ENCODE data around the gene CRB3.
A peak's percentile ranks its signal among the peaks of the same experiment; 100 is the strongest.

DNA sequence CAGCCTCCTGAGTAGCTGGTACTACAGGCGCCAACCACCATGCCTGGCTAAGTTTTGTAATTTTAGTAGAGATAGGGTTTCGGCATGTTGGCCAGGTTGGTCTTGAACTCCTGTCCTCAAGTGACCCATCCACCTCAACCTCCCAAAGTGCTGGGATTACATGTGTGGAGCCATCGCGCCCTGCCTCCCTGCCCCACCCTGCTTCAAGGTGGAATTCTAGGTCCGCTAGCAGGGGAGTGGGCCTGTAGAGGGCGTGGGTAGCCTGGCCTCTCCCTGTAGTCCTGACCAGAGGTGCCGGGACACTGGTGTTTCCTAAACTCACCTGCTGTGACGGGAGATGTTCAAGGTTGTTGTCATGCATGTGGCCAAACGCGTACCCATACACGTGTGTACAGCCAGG, 30.9 kb upstream of the CRB3 start:
- no peak for TF ChIP-seq EZH2 (IDR thresholded peaks at IDR 0.05; ENCODE audit: low read depth, unreplicated experiment)
- TF ChIP-seq, protein P1, sequence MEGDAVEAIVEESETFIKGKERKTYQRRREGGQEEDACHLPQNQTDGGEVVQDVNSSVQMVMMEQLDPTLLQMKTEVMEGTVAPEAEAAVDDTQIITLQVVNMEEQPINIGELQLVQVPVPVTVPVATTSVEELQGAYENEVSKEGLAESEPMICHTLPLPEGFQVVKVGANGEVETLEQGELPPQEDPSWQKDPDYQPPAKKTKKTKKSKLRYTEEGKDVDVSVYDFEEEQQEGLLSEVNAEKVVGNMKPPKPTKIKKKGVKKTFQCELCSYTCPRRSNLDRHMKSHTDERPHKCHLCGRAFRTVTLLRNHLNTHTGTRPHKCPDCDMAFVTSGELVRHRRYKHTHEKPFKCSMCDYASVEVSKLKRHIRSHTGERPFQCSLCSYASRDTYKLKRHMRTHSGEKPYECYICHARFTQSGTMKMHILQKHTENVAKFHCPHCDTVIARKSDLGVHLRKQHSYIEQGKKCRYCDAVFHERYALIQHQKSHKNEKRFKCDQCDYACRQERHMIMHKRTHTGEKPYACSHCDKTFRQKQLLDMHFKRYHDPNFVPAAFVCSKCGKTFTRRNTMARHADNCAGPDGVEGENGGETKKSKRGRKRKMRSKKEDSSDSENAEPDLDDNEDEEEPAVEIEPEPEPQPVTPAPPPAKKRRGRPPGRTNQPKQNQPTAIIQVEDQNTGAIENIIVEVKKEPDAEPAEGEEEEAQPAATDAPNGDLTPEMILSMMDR (conservative IDR thresholded peaks at IDR 0.05; ENCODE audit: low read depth in 2 of 2) = peak; percentile 13 to 53; a peak in 2 of 4 replicates
- TF ChIP-seq POLR2AphosphoS5 (IDR thresholded peaks at IDR 0.05; ENCODE audit: low read depth) = no peak
- TF ChIP-seq STAT1 (IDR thresholded peaks at IDR 0.05; ENCODE audit: unreplicated experiment) = no peak
- TF ChIP-seq, protein P2, sequence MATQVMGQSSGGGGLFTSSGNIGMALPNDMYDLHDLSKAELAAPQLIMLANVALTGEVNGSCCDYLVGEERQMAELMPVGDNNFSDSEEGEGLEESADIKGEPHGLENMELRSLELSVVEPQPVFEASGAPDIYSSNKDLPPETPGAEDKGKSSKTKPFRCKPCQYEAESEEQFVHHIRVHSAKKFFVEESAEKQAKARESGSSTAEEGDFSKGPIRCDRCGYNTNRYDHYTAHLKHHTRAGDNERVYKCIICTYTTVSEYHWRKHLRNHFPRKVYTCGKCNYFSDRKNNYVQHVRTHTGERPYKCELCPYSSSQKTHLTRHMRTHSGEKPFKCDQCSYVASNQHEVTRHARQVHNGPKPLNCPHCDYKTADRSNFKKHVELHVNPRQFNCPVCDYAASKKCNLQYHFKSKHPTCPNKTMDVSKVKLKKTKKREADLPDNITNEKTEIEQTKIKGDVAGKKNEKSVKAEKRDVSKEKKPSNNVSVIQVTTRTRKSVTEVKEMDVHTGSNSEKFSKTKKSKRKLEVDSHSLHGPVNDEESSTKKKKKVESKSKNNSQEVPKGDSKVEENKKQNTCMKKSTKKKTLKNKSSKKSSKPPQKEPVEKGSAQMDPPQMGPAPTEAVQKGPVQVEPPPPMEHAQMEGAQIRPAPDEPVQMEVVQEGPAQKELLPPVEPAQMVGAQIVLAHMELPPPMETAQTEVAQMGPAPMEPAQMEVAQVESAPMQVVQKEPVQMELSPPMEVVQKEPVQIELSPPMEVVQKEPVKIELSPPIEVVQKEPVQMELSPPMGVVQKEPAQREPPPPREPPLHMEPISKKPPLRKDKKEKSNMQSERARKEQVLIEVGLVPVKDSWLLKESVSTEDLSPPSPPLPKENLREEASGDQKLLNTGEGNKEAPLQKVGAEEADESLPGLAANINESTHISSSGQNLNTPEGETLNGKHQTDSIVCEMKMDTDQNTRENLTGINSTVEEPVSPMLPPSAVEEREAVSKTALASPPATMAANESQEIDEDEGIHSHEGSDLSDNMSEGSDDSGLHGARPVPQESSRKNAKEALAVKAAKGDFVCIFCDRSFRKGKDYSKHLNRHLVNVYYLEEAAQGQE (IDR thresholded peaks at IDR 0.05; ENCODE audit: unreplicated experiment) = no peak
- no peak for TF ChIP-seq NANOG (IDR thresholded peaks at IDR 0.05; ENCODE audit: borderline replicate concordance)
- no peak for TF ChIP-seq CREB1 (CRISPR knock-in tag; IDR thresholded peaks at IDR 0.05; ENCODE audit: low read depth)
- no peak for TF ChIP-seq ZNF114 (CRISPR knock-in tag; IDR thresholded peaks at IDR 0.05)
- TF ChIP-seq JUNB (IDR thresholded peaks at IDR 0.05; ENCODE audit: unreplicated experiment) = no peak
- TF ChIP-seq ETS1 (IDR thresholded peaks at IDR 0.05) = no peak

All from GM23338 (cell line).